PFSK-1 (cell line): ENCODE measurements around the gene GGTLC1.

Experiments
- FOXP2 ChIP-seq: optimal IDR thresholded peaks from 2 replicates; pipeline ENCODE3; 2011; ENCODE audit warnings: borderline replicate concordance, control low read depth, inconsistent platforms; ENCODE audit not compliant: insufficient read depth; ENCODE audit errors: extremely low read length, extremely low read depth
- POLR2AphosphoS5 ChIP-seq: IDR thresholded peaks from 2 replicates; pipeline ENCODE4 v1.6.1; 2012; ENCODE audit warnings: low read depth, mild to moderate bottlenecking, control low read depth, low read length, moderate library complexity
- REST ChIP-seq, 2 experiments: IDR thresholded peaks; 2 replicates each; pipeline versions ENCODE4 v1.6.1 to v1.8.0; 2011 to 2012; ENCODE audit warnings: low read depth in 2 of 2, low read length in 2 of 2, control low read depth in 1 of 2, inconsistent platforms in 1 of 2, mild to moderate bottlenecking in 1 of 2, moderate library complexity in 1 of 2; ENCODE audit not compliant: insufficient read depth in 1 of 2
- SIN3A ChIP-seq: IDR thresholded peaks from 2 replicates; pipeline ENCODE4 v1.6.1; 2012; ENCODE audit warnings: mild to moderate bottlenecking, low read length, moderate library complexity, borderline replicate concordance; ENCODE audit not compliant: insufficient read depth
- TAF1 ChIP-seq: IDR thresholded peaks from 2 replicates; pipeline ENCODE4 v1.6.1; 2012; ENCODE audit warnings: low read length, control low read depth, borderline replicate concordance; ENCODE audit not compliant: insufficient read depth

The GGTLC1 gene

DNA sequence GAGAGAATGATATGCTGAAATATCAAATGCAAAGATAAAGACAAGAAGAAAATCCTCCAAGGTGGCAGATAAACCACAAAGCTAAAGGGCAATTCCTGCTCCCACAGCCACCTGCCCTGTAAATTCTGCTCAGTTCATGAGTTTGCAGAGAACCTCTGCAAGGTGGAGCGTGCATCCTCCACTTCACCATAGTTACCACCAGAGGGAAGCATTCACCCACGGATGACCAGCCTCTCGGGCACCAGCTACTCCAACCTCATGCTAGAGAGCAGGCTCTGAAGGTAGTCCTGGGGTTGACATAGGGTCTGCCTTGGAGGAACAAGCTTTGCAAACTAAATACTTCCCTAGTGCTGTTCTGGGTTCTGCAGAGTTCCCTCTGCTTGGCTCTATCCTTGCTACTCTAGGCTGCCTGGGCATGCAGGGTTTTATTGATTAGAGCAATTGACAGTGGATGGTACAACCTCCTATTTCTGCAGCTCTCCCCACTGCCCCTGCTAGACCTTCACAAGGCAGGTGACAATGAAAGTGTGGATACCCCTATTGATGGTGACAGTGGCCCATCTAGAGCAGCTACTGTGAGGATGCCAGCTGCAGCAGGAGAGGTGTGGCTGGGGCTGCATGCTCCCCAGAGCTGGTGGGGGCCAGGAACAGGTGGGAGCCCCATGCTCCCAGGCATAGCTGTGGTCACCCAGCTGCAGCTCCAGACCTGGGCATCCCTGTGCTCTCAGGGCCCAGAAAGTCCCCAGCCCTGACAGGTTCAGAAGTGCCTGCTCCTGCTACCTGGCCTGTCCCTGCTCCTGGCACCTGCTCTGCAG, 51.1 kb downstream of the GGTLC1 start:
- no peak for TF ChIP-seq POLR2AphosphoS5
- TF ChIP-seq SIN3A: no peak
- TF ChIP-seq REST (IDR thresholded peaks at IDR 0.05; ENCODE audit: insufficient read depth in 1 of 2, low read depth in 2 of 2, low read length in 2 of 2): no peak
- TF ChIP-seq TAF1: no peak
- TF ChIP-seq FOXP2: no peak
